Measurements from ENCODE around the gene UBE2U. TPM values are rescaled to one million over a fixed set of nuclear protein-coding genes. Genes with fewer than 3 reads are reported as not detected.

UBE2U gene
- total and polyA plus RNA-seq, 9 donors, result not detected

- 92 to 97% (median 94%) methylated on average over 1 of the region's 1 CpG for WGBS, 3 donors
- Histone ChIP-seq H3K9me3 (no peaks in the 10 kb centered on the region), H3K27me3 (no peaks in the 10 kb centered on the region), H3K27ac (no peak overlapping the region), H3K4me3 (no peak overlapping the region), H3K36me3 (no peaks in the 10 kb centered on the region), H3K4me1 (ENCODE audit: insufficient read depth) (no peaks in the 10 kb centered on the region)
- TF ChIP-seq EP300 (IDR thresholded peaks at IDR 0.05) (no peak), POLR2A (IDR thresholded peaks at IDR 0.05) (no peak)
- TF ChIP-seq, protein P1, sequence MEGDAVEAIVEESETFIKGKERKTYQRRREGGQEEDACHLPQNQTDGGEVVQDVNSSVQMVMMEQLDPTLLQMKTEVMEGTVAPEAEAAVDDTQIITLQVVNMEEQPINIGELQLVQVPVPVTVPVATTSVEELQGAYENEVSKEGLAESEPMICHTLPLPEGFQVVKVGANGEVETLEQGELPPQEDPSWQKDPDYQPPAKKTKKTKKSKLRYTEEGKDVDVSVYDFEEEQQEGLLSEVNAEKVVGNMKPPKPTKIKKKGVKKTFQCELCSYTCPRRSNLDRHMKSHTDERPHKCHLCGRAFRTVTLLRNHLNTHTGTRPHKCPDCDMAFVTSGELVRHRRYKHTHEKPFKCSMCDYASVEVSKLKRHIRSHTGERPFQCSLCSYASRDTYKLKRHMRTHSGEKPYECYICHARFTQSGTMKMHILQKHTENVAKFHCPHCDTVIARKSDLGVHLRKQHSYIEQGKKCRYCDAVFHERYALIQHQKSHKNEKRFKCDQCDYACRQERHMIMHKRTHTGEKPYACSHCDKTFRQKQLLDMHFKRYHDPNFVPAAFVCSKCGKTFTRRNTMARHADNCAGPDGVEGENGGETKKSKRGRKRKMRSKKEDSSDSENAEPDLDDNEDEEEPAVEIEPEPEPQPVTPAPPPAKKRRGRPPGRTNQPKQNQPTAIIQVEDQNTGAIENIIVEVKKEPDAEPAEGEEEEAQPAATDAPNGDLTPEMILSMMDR (IDR thresholded peaks at IDR 0.05), result no peak
- intact Hi-C loops (cut with DNase I), result no loop called here
- no peak for DNase-seq
These were observed 107.3 kb downstream of the UBE2U start for GRCh38 chr1:64310760-64311159.

DNA sequence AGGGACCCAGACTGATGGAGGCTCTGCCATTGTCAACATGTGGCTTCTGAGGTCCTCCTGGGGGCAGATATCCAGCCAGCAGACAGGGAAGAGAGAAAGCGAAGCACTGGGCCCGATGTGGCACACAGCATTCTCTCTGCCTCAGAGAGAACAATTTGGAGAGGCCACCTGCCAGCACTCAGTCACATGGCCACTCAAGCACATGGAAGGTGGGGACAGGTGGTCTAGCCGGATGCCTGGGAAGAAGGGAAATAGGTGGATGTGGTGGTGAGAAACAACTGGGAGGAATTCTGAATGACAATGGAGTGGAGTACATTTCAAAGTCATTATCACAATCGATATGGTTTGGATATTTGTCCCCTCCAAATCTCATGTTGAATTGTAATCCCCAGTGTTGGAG is 109.0 kb downstream of the UBE2U start:
- DNase-seq, result no peak
- H3K9me3 ChIP-seq, result no peaks in the 10 kb centered on the region
- no peak overlapping the region for H3K4me3 ChIP-seq
- H3K36me3 ChIP-seq, result no peaks in the 10 kb centered on the region
- WGBS, 3 donors, result 93 to 97% (median 93%) methylated on average over 4 of the region's 4 CpGs
- TF ChIP-seq, protein P1 (IDR thresholded peaks at IDR 0.05), result no peak
- no peak for TF ChIP-seq POLR2A (IDR thresholded peaks at IDR 0.05)
- no peak for TF ChIP-seq EP300 (IDR thresholded peaks at IDR 0.05)
- no peaks in the 10 kb centered on the region for H3K4me1 ChIP-seq (ENCODE audit: insufficient read depth)
- intact Hi-C loops (cut with DNase I), result no loop called here
- no peaks in the 10 kb centered on the region for H3K27me3 ChIP-seq
- H3K27ac ChIP-seq, result no peak overlapping the region

- Histone ChIP-seq H3K36me3 (no peaks in the 10 kb centered on the region), H3K27ac (no peak overlapping the region), H3K27me3 (no peaks in the 10 kb centered on the region), H3K9me3 (no peaks in the 10 kb centered on the region), H3K4me3 (no peak overlapping the region), H3K4me1 (ENCODE audit: insufficient read depth) (no peaks in the 10 kb centered on the region)
- 77 to 80% (median 78%) methylated on average over 5 of the region's 5 CpGs for WGBS, 3 donors
- intact Hi-C loops (cut with DNase I), result no loop called here
- no peak for DNase-seq
- TF ChIP-seq POLR2A (IDR thresholded peaks at IDR 0.05) (no peak), EP300 (IDR thresholded peaks at IDR 0.05) (no peak)
- TF ChIP-seq, protein P1 (IDR thresholded peaks at IDR 0.05), result no peak
These were observed 112.0 kb downstream of the UBE2U start for GRCh38 chr1:64315402-64315801.

Data from ovary (tissue), 9 donors.